ENCODE measurements around the gene KANSL3. TPM values are rescaled to one million over a fixed set of nuclear protein-coding genes. Genes with fewer than 3 reads are reported as not detected.
"Not testable (repeated sequence)": the region's sequence is repeated elsewhere in the genome, so short reads cannot be mapped to it uniquely, and the experiment has no call there.

KANSL3 gene
- total and polyA plus RNA-seq, 2 donors (not counting 1 experiment from before 2014, with no cell fraction given): 15.9 to 36.5 TPM

GRCh38 chr2:96558061-96558460 is 80.1 kb downstream of the KANSL3 start:
- Histone ChIP-seq H3K27me3 (ENCODE audit: control insufficient read depth, insufficient read depth, low read length) (no peaks in the 10 kb centered on the region), H3K4me1 (ENCODE audit: control insufficient read depth, extremely low read depth, insufficient read depth, low read length) (peaks cover 2% of the 10 kb centered on the region), H3K9me3 (ENCODE audit: control insufficient read depth, insufficient read depth, low read depth, low read length) (no peaks in the 10 kb centered on the region), H2AFZ (ENCODE audit: low read length) (no peak overlapping the region), H3K36me3 (ENCODE audit: control insufficient read depth, insufficient read depth, low read length) (no peaks in the 10 kb centered on the region), H4K20me1 (ENCODE audit: control insufficient read depth, extremely low read depth, insufficient read depth, low read length) (no peaks in the 10 kb centered on the region), H3K9ac (ENCODE audit: insufficient read depth, low read length) (no peak overlapping the region), H3K79me2 (ENCODE audit: control insufficient read depth, insufficient read depth, low read length) (no peaks in the 10 kb centered on the region), H3K27ac (ENCODE audit: insufficient read depth, low read length) (no peak overlapping the region), H3K4me3 (replicated peaks in 1 of 4; ENCODE audit: control extremely low read depth in 1 of 4, insufficient read depth in 1 of 4, low read depth in 3 of 4, low read length in 4 of 4) (no peak overlapping the region), H3K4me2 (ENCODE audit: extremely low read depth, insufficient read depth, low read length) (no peak overlapping the region)
- TF ChIP-seq CTCF (conservative IDR thresholded peaks at IDR 0.05 in 1 of 2, IDR thresholded peaks at IDR 0.05 in 1 of 2; ENCODE audit: low read depth in 1 of 2, low read length in 2 of 2): no peak
- TF ChIP-seq EZH2 (IDR thresholded peaks at IDR 0.05; ENCODE audit: low read length, missing control alignments): no peak
- DNase-seq (ENCODE audit: low read depth in 2 of 2): no peak

- H3K79me2 ChIP-seq (ENCODE audit: control insufficient read depth, insufficient read depth, low read length); H2AFZ ChIP-seq (ENCODE audit: low read length); H3K4me1 ChIP-seq (ENCODE audit: control insufficient read depth, extremely low read depth, insufficient read depth, low read length); H3K9ac ChIP-seq (ENCODE audit: insufficient read depth, low read length); H3K9me3 ChIP-seq (ENCODE audit: control insufficient read depth, insufficient read depth, low read depth, low read length); H3K27me3 ChIP-seq (ENCODE audit: control insufficient read depth, insufficient read depth, low read length); H3K4me2 ChIP-seq (ENCODE audit: extremely low read depth, insufficient read depth, low read length); H3K27ac ChIP-seq (ENCODE audit: insufficient read depth, low read length); DNase-seq (ENCODE audit: low read depth in 2 of 2); H4K20me1 ChIP-seq (ENCODE audit: control insufficient read depth, extremely low read depth, insufficient read depth, low read length); H3K4me3 ChIP-seq (replicated peaks in 1 of 4; ENCODE audit: control extremely low read depth in 1 of 4, insufficient read depth in 1 of 4, low read depth in 3 of 4, low read length in 4 of 4); H3K36me3 ChIP-seq (ENCODE audit: control insufficient read depth, insufficient read depth, low read length): not testable (repeated sequence)
Observed at GRCh38 chr2:96557421-96557820, 80.7 kb downstream of the KANSL3 start.

GRCh38 chr2:96556441-96557330 is 81.4 kb downstream of the KANSL3 start:
- no peaks in the 10 kb centered on the region for H3K79me2 ChIP-seq (ENCODE audit: control insufficient read depth, insufficient read depth, low read length)
- peak; percentile 57 to 94 for DNase-seq (ENCODE audit: low read depth in 2 of 2)
- no peak overlapping the region for H2AFZ ChIP-seq (ENCODE audit: low read length)

More at GRCh38 chr2:96556441-96557330, 81.4 kb downstream of the KANSL3 start:
- Histone ChIP-seq H3K36me3 (ENCODE audit: control insufficient read depth, insufficient read depth, low read length) (no peaks in the 10 kb centered on the region), H3K4me2 (ENCODE audit: extremely low read depth, insufficient read depth, low read length) (no peak overlapping the region), H4K20me1 (ENCODE audit: control insufficient read depth, extremely low read depth, insufficient read depth, low read length) (no peaks in the 10 kb centered on the region), H3K9me3 (ENCODE audit: control insufficient read depth, insufficient read depth, low read depth, low read length) (no peaks in the 10 kb centered on the region), H3K27ac (ENCODE audit: insufficient read depth, low read length) (no peak overlapping the region), H3K4me1 (ENCODE audit: control insufficient read depth, extremely low read depth, insufficient read depth, low read length) (peaks cover 2% of the 10 kb centered on the region), H3K9ac (ENCODE audit: insufficient read depth, low read length) (no peak overlapping the region), H3K4me3 (replicated peaks in 1 of 4; ENCODE audit: control extremely low read depth in 1 of 4, insufficient read depth in 1 of 4, low read depth in 3 of 4, low read length in 4 of 4) (no peak overlapping the region), H3K27me3 (ENCODE audit: control insufficient read depth, insufficient read depth, low read length) (no peaks in the 10 kb centered on the region)
- no peak for TF ChIP-seq CTCF (conservative IDR thresholded peaks at IDR 0.05 in 1 of 2, IDR thresholded peaks at IDR 0.05 in 1 of 2; ENCODE audit: low read depth in 1 of 2, low read length in 2 of 2)

Measured in fibroblast of lung (primary cell).